ENCODE data around the gene DDX25.

Gene DDX25

DNA sequence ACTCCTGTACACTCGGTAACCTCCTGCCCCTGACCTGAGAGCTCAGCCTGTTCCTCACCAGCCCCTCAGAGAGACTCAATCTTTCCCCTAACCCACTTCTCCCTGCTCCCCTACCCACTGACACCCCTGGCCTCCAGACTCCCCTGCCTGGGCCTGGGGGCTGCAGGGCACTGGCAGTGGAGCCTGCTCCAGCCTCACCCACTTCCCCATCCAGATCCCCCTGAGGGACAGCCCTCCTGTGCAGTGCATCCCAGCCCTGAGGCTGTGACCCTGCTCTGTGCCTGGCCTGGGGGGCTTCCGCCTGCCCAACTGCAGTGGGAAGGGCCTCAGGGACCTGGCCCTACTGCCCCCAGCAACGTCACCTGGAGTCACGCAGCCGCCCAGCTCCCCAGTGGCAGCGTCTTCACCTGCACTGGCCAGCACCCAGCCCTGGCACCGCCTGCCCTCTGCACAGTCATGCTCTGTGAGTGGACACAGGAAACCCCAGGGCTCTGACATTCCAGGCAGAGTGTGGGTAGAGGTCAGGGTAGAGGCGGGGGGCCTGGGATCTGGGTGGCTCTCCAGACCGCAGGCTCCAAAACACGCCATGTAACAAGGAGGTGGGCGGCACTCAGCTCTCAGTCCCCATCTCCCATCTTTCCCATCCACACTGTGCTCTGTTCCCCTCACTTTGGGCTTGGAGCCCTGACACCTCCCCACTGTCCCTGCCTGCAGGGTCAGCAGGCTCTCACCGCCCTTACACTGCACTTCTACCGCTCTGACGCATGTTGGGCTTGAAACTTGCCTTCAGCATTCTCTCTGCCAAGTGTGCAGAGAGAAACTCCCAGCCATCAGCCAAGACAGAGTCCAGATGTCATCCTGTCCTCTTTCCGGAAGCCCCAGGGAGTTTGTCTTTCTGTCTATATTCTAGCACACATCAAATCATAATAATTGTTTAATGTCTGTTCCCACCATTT lies 46.7 kb downstream of the DDX25 start:
- DNase-seq (ENCODE audit: low spot score) = no peak

DNA sequence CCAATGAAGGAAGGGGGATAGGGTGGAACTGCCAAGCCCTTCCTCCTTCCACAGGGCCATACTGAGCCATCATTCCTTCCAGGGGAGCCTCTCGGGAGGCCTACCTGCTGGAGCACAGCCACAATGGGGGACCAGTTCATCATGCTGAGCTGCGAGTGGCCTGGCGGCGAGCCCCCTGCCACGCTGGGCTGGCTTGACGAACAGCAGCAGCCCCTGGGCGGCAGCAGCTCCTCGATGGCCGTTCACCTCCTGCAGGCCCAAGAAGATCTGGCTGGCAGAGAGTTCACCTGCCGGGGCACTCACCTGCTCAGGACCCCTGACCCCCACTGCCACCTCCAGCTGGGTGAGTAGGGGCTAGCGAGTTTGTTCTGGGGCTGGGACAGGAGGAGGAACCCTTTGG lies 47.4 kb downstream of the DDX25 start:
- no peak for DNase-seq (ENCODE audit: low spot score)

DNA sequence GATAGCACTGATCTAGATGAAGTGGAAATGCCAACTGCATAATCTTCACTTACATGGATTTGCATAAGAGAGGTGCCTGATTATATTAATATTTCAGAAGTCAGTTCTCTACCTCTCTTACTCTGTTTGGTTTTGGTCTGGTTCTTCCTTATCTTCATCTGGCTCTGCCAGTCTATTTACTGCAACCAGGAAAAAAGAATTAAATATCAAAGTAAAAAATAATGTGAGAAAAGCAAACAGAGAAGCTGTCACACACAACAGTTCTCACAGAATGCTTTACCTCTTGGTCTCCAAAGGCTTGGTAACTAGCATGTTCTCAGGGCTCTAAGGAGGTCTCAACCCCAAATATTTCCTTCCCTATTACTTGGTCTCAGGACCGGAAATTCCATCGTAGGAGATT lies 48.3 kb downstream of the DDX25 start:
- no peak for DNase-seq (ENCODE audit: low spot score)

DNA sequence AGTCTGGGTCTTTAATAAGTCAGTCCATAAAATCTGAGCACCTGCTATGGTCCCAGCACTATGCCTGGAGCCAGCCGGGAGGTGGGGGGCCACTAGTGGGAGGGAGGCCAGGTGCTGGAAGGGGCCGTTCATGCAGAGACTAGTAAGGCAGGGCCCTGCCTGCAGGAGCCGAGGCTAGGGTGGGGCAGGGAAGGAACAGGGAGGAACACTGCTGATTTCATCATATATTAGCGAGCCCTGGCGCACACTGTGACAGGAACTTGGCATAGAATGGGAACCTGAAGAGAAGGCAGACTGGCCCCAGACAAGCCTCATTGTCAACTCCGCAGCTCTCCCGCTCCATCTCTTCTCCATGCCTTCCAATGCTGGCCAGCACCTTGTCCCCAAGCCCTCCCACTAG lies 48.7 kb downstream of the DDX25 start:
- DNase-seq (ENCODE audit: low spot score) = no peak

DNA sequence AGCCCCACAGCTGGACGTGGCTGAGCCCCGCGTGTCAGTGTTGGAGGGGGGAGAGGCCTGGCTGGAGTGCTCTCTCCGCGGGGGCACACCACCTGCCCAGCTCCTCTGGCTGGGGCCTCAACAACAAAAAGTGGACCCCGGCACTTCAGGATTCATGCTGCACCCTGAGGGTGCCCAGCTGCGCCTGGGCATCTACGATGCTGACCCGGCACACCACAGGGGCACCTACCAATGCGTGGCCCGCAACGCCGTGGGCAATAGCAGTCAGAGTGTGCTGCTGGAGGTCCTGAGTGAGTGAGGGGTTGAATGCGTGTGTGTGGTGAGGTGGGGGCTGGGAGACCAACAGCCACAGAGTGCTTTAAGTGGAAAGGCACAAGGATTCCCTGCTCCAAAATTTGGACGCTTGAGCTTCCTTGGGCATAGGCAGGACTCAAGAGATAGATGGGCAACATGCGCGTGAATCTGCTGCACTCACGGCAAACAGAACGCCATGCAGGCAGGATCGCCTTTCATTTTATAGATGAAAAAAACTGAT lies 49.2 kb downstream of the DDX25 start:
- no peak for DNase-seq (ENCODE audit: low spot score)

DNA sequence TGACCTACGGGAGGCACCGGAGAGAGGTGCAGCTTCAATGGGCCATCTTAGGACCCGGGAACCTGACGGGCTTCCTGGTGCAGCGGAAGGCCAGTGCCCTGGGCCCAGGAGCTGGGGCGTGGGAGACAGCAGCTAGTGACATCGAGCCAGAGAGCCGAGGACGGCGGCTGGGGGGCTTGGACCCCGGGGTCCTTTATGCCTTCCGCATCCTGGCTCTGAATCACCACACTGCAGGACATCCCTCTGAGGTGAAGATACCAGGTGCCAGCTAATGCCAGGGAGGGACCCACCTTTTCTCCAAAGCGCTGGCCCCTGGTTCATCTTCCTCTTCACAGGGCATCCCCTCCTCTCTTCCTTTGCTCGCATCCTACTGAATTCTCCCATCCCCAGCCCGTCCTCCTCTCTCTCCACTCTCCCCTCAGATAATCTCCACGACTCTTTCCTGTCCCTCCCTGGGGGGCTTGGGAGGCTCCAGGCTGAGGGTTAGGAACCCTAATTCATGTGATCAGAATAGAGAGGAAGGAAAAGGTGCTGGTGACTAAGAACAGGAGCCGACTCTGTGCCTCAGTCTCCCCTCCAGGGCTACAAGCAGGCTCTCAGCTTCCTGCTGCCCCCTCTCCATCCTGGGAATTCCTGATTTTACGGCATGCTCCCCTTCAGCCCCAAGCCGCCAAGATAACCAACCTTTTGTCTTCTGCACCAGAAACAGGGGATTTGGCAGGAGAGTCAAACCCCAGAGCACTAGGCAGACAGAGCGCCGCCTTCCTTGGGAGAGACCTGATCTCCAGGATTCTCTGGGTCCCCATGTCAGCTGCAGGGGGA lies 50.0 kb downstream of the DDX25 start:
- DNase-seq (ENCODE audit: low spot score) = no peak

DNA sequence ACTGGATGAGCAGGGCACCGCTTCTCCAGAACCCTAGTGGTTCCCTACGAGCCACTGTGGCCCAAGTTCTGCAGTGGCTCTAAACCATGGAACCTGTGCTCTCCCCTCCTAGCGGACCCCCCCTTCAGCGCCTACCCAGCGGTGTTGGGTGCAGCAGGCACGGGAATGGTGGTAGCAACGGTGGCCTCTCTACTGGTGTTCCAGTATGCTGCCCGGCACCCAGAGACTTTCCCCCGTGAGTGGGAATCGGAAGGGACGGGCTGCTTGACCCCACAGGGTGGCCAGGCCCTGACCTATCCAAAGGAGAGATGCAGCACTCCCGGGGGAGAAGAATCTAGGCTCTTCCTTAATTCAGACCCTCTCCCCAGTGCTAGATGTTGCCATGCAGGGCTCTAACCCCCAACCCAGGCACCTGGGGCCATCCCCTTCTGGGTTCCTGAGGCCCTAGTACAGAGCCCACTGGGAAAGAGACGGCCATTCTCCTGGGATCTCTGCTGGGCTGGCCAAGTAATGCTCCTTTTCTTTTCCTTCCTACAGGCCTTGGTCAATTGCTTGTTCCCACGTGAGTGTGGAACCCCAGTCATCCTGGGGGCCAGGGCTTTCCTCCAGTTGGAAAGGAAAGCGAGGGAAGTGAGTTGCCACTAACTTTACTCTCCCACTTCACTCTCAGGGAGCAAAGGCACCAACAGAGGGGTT lies 50.8 kb downstream of the DDX25 start:
- DNase-seq (ENCODE audit: low spot score) = no peak

DNA sequence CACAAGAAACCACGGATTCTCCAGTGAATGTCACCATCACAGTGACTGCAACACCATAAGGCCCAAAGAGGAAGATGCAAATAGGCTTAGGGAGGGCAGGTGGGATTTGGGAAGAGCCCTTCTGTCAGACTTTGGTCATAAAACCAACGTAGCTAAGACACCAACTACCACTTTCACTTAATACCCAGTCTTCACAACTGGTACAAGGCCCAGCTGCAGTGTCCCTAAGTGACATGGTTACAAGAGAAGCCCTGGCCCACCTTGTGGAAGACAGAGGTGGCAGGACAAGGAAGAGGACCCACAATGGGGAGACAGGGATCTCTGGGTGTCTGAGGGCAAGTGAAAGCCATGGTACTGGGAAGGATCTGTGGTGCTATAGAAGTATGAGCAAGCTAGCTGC lies 51.5 kb downstream of the DDX25 start:
- no peak for DNase-seq (ENCODE audit: low spot score)

DNA sequence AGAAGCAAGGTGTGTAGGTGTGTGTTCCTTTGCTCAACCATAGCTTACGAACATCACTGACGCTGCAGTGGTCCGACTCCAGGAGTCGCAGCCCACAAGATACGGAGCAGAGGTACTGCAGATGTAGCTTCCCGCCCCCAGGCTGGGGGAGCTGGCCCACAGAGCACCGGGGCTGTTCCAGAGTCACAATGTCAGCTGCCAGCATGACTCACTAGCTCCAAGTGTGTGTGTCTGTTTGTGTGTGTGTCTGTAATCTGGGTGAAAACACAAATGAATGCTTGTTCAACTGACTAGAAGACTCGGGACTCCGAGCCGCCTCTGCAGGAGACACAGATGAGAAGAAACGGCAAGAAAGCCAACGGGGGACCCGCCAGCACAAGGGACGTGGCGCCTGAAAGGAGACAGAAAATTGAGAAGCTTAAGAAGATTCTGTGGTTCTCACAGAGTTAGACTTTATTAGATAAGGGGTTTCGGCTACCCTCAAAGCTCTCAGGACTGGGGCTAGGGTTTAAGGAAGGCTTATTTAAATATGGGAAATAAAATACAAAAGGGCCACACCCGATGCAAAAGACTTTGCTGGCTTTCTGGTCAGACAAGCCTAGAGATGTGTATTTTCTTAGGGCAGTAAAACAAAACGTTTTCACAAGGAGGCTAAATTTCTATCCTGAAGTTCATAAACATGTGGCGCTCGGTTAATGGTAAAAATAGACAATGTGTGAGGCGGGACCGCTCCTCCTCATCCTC lies 52.3 kb downstream of the DDX25 start:
- DNase-seq (ENCODE audit: low spot score) = no peak

DNA sequence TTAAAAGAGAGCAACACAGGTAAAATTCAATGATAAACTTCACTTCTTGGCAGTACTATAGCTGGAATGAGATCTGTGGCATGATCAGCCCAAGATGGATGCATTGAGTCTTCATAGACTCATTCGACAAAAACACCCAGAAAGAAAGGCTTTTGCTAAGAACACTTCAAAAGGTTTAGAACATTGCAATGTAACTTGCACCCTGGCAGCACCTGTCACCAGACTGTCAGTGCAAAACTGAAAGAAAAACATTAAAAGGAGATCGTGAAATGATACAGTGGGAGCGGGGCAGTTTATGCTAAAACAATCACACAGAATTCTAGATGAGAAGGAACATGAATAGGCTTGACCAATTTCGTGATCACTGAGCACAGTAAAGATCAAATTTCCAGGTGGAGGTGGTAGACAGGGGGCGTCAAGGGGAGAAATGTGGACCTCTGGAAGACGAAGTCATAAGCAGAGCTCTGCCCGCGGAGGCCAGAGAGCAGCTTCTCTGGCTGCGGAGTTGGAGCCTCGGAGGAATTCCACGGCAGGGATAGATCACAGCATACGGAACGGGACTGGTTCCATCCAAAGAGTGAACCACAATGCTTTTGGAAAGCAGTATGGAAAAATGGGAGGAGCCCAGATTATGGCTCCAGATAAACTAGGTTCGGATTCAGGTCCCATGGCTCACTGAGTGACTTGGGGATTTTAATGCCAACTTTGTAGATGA lies 53.5 kb downstream of the DDX25 start:
- DNase-seq (ENCODE audit: low spot score) = no peak

DNA sequence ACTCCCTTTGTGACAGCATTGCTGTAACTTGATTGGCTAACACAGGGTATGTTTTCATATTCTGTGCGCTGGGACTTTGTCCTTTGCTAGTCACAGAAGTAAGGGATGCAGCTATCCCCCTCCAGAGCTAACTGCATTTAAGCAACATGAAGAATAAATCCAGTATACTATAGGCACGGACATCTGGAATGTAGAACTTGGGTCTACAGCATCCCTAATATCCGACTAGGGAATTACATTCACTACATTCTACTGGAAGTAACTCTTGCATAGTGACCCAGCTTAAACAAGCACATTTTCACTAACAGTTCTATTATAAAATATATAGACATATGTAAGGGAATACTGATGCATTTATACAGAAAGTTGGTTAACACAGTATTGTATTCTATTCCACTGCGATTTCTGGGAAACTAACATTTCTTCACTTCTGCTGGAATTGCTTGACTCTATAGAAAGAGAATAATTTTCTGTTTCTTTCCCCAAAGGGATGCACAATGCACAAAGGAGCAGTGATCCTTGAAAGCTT lies 54.6 kb downstream of the DDX25 start:
- DNase-seq (ENCODE audit: low spot score) = no peak

DNA sequence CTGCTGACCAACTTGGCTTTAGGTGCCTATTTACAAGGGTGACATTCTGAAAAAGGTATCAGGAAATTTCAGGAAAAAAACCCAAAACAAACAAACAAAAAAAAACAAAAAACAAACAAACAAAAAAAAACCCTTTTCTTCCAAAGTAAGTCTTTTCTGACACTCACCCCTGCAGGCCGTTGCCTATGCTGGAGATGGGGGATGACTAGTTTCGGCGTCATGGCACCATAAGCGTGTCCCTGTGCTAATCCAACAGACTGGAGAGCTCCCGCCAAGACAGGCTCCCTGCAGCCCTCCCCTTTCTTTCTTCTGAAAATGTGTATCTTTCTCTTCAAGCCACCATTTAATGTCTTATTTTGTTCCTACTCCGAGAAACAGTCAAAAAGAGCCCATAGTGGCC lies 55.2 kb downstream of the DDX25 start:
- no peak for DNase-seq (ENCODE audit: low spot score)

DNA sequence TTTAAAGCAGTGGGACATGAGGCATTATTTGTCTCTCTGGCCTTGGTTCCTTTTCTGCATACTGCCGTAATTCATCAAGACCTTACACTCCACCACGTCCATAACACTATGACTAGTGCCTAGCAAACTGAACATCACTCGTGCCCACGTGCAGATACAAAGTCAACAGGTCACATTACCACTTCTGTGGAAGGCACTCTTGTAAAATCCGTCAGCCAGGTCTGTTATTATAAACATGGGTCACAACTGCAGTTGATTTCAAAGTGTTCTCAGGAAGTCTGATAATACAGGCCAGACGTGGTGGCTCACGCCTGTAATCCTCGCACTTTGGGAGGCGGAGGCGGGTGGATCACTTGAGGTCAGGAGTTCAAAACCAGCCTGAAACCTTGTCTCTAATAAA lies 55.6 kb downstream of the DDX25 start:
- no peak for DNase-seq (ENCODE audit: low spot score)

DNA sequence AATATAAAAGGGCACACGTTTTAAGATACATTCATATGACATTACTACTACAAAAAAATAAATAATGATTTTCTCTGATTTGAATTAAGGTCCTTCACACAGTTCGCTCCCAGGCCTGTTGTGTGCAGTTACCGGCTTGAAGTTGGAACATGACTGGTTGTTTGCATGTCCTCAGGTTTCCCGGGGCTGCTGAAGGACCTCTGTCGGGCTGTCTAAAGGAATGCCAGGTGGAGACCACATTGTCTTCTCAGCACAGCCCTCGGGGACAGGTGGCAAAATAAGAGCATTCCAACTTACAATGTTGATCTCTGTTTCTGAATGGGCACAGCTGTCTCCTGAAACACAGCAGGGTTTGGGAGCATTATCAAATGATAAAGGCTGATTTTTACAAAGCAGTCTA lies 56.5 kb downstream of the DDX25 start:
- DNase-seq (ENCODE audit: low spot score) = no peak

DNA sequence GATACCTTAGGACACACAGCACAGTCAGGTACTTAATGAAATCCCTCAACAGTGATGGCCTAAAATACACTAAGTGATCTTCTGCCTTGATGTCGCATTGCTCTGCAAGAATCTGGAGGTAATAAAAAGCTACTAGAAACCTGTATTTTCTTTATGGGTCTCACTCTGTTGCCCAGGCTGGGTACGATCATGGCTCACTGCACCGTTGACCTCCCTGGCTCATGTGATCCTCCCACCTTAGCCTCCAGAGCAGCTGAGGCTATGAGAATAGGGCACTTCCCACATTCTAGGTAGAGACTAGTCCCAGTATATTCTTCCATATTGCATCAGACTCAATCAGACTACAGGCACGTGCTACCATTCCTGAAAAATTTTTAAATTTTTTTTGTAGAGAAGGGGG lies 63.2 kb downstream of the DDX25 start:
- DNase-seq (ENCODE audit: low spot score) = no peak

DNA sequence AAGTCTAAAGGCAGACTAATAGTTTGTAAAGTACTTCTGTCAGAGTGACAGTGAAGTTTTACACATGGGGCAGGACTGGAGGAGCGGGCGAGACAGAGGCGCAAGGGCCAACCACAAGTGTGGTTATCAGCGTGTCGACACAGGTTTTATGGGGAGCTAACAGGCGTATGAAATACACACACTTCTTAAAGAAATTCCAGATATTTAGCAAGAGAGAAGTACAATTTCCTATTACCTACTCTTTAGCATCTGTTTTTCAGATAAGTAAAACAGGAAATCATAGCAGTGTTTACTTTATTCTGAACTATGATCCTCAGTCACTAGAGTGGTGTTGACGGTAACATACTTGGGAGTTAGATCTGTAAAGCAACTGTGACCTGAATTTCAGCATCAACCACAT lies 64.0 kb downstream of the DDX25 start:
- DNase-seq (ENCODE audit: low spot score) = no peak

DNA sequence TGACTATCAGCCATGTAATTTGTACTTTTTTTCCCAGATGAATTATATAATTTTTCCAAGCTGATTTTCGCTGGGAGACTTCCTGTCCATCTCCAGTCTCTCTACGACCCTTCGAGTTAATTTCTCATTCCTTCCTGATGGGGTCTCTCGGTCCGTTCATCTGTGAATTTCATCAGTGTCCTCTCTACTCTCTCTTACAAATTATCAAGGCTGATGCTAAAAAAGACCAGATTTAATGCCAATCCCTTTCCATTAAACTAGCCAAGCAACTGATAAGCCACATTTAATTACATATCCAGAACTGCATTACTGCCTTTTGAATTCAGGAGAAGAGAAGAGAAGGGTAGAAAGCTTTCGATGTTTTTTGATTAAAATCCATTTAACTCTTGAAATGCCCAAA lies 67.3 kb downstream of the DDX25 start:
- DNase-seq (ENCODE audit: low spot score) = no peak

DNA sequence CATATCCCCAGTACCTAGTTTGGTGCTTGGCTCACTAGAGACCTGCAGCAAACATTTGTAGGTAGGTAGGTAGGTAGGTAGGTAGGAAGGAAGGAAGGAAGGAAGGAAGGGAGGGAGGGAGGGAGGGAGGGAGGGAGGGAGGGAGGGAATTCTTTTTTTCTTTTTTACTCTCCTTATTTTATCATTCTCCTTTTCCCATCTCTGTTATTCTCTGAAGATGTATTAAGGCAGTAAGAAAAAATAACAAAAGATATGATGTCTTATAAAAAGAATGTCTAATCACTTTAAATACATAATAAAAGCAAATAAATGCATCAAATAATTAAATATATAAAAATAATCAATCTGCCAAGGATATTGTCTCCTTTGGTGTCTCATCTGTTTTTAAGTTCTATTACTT lies 70.0 kb downstream of the DDX25 start:
- no peak for DNase-seq (ENCODE audit: low spot score)

DNA sequence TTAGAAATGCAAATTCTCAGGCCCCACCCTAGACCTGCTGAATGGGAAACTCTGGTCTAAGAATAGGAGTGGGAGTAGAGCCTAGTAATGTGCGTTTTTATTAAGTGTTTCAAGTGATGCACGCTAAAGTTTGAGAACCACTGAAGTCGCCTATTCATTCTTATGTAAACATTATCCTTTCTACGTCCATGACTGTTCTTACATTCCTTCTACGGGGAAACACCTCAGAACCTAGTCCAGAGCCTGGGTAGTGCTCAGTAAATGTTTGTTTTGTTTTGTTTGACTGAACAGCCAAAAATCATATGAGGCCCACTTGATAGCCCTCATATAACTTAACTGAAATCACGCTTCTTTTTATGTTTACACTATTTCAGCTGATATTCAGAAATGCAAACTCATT lies 71.3 kb downstream of the DDX25 start:
- no peak for DNase-seq (ENCODE audit: low spot score)

DNA sequence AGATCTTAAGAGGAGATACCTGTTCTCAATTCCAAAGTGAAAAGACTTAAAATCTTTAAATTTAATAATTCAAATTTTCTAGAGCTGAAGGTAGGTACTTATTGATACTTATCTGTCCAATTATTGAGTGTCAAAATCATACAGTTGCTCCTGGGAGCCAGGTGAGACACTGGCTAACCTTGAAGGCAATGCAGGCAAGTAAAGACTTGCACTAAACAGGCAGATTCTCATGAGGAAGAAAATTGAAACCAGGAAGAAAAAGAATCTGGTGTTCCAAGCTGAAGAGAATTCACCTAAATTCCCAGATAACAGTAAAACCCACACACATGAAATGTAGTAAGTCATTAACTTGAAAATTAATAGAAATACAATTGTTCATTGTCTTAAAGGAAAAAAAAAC lies 71.8 kb downstream of the DDX25 start:
- DNase-seq (ENCODE audit: low spot score) = no peak

DNA sequence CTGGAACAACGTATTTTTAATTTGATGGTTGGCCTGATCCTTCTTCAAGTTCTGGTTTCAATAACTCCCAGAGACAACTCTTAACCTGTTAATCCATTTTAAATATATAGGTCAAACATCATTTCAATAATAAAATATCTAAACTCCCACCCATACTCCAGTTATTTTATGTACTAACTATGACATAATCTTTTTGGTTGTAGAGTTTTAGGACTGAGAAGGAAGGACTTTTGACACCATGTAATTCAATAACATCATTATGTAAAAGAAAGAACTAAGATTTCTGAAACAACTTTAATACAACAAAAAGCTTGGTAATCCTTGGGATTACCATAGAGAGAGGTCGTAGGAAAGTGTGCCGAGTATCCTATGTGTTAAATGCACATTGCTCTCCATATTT lies 73.0 kb downstream of the DDX25 start:
- DNase-seq (ENCODE audit: low spot score) = no peak

Measured in kidney capillary endothelial cell (primary cell).